NCI-H345 treated with DMSO at 0.1 percent for 48 hours (cell line): Measurements from ENCODE around the gene MTRF1.
"Not testable (repeated sequence)": the region's sequence is repeated elsewhere in the genome, so short reads cannot be mapped to it uniquely, and the experiment has no call there.

Experiments used
- DNase-seq: peaks from one replicate; lab custom pipeline; 2025; ENCODE audit not compliant: unreplicated experiment; lab: John Stamatoyannopoulos, UW

The MTRF1 gene

GRCh38 chr13:41282129-41282571 lies 18.8 kb upstream of the MTRF1 start:
- no peak for DNase-seq

GRCh38 chr13:41279156-41279555 lies 15.8 kb upstream of the MTRF1 start:
- not testable (repeated sequence) for DNase-seq

- no peak for DNase-seq
These were observed 13.4 kb upstream of the MTRF1 start for GRCh38 chr13:41276824-41277223.

DNA sequence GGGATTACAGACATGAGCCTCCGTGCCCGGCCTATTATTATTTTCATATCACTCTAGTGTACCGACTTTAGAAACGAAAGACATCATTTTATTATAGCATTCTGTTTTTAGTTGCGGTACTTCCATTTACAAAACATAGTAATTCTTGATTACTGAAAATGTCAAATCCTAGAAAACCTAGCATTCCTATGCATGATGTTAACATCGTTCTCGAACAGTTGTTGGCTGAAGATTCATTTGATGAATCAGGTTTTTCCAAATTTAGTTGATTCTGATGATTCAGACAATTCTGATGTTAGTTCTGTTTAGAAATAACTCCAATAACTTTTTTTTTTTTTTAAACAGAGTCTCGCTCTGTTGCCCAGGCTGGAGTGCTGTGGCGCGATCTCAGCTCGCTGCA lies 11.5 kb upstream of the MTRF1 start:
- DNase-seq: no peak

- no peak for DNase-seq
These were observed 10.6 kb upstream of the MTRF1 start for GRCh38 chr13:41273831-41274441.

DNA sequence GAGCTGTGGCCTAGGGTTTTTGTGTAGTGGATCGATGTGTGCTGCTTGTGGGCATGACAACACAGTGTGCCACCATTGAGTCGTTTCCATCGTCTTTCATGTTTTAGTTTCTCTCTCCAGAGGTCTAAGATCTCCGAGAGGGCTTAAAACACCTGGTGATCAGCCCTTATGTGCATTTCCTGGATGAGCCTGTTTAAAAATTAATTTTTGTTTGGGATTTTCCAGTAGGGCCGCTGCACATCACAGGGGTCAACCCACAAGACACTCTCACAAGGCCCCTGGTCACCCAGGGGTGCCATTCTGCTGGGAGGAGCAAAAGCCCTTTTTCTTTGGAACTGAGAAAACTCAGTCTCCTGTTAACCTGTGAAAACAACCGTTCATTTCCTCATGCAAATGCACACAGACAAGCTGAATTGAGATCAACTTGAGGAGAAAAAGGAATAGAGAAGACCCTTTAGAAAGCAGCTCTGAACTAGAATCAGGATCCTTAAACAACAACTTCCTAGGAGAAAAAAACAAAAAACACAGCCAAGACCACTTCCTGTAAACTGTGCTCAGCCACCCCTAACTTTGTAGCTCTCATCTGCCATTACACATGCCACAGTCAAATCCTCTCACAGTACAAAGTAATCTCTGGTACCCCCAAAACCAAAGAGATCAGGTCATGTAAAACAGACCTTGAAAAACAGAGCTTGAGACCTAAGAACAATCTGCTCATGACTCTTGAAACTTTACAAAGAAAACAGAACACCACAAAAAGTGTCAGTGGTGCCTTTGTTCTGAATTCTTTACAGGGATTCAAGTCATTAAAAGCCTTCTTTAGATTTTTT lies 8.3 kb upstream of the MTRF1 start:
- DNase-seq: no peak

GRCh38 chr13:41268764-41269163 lies 5.4 kb upstream of the MTRF1 start:
- no peak for DNase-seq

- no peak for DNase-seq
These were observed 3.7 kb upstream of the MTRF1 start for GRCh38 chr13:41267106-41267505.

- DNase-seq: no peak
These were observed 3.4 kb downstream of the MTRF1 start for GRCh38 chr13:41259875-41260501.

DNA sequence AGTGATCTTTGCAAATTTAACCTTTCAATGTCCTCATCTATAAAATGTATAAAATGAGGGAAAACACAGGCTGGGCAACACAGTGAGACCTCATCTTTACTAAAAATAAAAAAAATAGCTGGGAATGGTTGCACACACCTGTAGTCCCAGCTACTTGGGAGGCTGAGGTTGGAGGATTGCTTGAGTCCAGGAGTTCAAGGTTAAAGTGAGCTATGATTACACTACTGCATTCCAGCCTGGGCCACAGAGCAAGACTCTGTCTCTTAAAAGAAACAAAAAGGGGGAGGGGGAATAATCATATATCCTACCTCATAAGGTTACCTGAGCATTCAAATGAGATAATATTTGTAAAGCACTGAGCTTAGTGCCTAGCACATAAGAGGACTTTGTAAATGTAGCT lies 5.8 kb downstream of the MTRF1 start:
- DNase-seq: no peak

GRCh38 chr13:41254902-41255301 lies 8.5 kb downstream of the MTRF1 start:
- DNase-seq: no peak

- DNase-seq: no peak
These were observed 12.4 kb downstream of the MTRF1 start for GRCh38 chr13:41250993-41251392.

GRCh38 chr13:41246969-41247680 lies 16.3 kb downstream of the MTRF1 start:
- DNase-seq: no peak

DNA sequence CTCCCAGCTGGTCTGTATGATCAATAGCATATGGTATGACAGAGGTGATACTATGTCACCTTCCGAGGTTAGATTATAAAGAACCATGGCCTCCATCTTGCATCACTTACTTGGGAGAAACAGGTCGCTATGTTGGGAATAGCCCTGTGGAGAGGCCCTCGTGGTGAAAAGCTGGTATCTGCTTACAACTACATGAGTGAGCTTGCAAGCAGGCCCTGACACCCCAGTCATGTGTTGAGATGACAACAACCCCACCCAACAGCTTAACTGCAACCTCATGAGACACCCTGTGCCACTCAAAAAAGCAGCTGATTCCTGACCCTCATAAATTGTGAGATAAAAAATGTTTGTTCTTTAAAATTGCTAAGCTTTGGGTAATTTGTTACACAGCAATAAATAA lies 18.8 kb downstream of the MTRF1 start:
- no peak for DNase-seq

GRCh38 chr13:41241626-41242025 lies 21.8 kb downstream of the MTRF1 start:
- no peak for DNase-seq

DNA sequence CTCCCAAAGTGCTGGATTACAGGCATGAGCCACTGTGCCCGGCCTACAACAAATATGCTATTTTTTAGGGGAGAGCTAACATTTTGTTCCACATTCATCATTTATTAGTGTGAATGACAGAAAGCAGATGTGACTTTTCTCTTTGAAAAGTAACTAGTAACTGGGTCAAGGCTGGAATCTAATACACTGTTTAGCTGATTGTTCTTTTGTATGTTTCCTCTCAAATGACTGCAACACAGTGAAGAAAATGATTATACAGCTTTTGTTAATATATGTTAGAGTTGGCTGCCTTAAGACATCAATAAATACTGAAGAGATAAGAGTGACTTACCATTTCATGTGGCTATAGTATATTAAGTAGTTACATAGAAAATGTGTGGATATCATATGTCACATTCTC lies 27.0 kb downstream of the MTRF1 start:
- DNase-seq: no peak

DNA sequence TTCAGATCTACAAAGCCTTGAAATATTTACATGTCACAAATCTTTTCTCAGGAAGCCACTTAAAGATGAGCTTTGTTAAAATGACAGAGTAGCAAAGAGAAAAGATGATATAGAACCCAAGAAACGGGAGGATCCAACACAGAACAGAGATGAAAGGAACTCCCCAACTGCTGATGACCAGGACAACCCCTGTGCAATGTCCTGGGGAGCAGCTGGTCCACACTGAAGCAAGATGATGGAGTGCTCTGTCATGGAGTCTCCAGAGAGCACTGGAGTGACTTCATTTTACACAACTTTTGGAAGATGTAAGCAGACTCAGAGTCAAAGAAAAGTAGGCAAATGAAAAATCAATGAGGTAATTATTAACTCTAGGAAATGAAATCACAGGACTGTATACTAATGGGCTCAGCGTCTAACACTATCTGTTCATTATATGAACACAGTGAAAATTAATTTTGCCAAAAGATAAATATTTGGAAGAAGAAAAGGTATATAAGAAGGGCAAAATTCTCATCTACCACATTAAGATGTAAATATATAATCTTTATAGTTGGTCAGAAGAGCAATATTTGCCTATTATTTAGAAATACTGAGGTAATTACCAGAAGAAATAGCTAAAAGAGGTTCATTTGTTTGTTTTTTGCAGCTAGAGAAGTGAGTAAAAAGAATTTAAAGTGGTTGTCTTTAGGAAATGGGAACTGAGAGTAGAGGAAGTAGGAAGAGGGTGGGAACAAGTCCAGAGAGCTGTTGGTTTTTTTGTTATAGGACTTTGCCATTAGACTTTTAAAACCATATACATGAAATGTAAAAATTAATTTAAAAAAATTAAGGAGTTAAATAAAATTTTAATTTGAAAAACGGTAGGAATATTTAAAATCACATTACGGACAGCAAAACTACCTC lies 30.5 kb downstream of the MTRF1 start:
- no peak for DNase-seq

DNA sequence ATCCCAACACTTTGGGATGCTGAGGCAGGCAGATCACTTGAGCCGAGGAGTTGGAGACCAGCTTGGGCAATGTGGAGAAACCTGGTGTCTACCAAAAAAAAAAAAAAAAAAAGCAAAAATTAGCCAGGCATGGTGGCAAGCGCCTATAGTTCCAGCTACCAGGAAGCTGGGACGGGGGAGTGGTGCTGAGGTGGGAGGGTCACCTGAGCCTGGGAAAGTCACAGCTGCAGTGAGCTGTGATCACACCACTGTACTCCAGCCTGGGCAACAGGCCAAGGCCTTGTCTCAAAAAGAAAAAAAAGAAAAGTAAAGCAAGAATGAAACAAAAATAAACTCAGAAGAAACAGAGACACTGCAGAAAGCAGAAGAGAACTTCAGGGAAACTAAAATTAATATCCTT lies 31.6 kb downstream of the MTRF1 start:
- DNase-seq: peak; percentile 2

GRCh38 chr13:41231025-41231677 lies 32.2 kb downstream of the MTRF1 start:
- DNase-seq: no peak

GRCh38 chr13:41229356-41229755 lies 34.0 kb downstream of the MTRF1 start:
- DNase-seq: no peak
